ENCODE measurements around the gene SPOCK2. TPM values are rescaled to one million over a fixed set of nuclear protein-coding genes. Genes with fewer than 3 reads are reported as not detected.

The SPOCK2 gene
- total and polyA plus RNA-seq, 10 of the 15 experiments (the other 5 are each of a cell fraction or from before 2014, with no cell fraction given): 0.02 to 1.5 (median 0.58) TPM

DNA sequence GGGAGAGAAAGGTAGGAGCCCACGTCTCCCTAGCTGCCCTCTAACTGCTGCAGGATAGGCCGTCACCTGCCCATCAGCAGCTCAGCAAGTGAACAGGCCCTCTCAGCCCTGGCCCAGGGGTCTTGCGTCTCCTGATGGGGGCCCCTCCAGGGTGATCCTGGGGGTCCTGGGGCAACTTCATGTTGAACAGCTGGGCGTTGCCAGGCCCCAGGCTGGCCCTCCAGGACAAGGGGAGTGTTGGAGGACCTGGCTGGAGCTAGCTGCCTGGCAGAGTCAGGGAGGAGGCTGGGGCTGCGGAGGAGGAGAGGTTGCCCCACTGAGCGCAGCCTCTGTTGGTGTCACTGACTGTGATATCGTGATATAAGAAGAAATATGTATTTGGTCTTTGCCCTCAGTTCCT is 34.7 kb downstream of the SPOCK2 start:
- Histone ChIP-seq H3K4me1 (ENCODE audit: control insufficient read depth, insufficient read depth, low read length) (peaks cover 9% of the 10 kb centered on the region), H3K27ac (ENCODE audit: control insufficient read depth, insufficient read depth) (no peak overlapping the region), H3K27me3 (replicated peaks in 1 of 2; ENCODE audit: control insufficient read depth in 2 of 2, insufficient read depth in 2 of 2, low read length in 1 of 2) (no peaks in the 10 kb centered on the region), H3K36me3 (ENCODE audit: control insufficient read depth in 2 of 2, insufficient read depth in 2 of 2, low read length in 1 of 2) (no peaks in the 10 kb centered on the region), H3K4me3 (no peak overlapping the region), H2AFZ (ENCODE audit: control insufficient read depth, low read depth, low read length) (no peak overlapping the region), H3K9me3 (replicated peaks; ENCODE audit: control insufficient read depth, insufficient read depth, low read length) (peaks cover 7% of the 10 kb centered on the region), H3K79me2 (ENCODE audit: control insufficient read depth, insufficient read depth, low read length) (no peaks in the 10 kb centered on the region), H3K9ac (ENCODE audit: control insufficient read depth, insufficient read depth, low read length) (no peak overlapping the region), H4K20me1 (ENCODE audit: control insufficient read depth, insufficient read depth) (no peaks in the 10 kb centered on the region), H3K4me2 (ENCODE audit: control insufficient read depth, insufficient read depth) (no peak overlapping the region)
- intact Hi-C loops (cut with micrococcal nuclease; ENCODE audit: unreplicated experiment) (no loop called here), in situ Hi-C loops (cut with MboI) (loop anchor here (5.0 kb wide), 2 partner anchors 164 to 284 kb away; partner anchors contain the start of genes ANAPC16 and ASCC1)
- no TSS peak for BruUV-seq (replicated peaks)
- ATAC-seq (no peak), FAIRE-seq (no peak), DNase-seq (ENCODE audit: low read depth, low spot score) (no peak)
- POLR2A ChIA-PET: no interaction called here
- 77% methylated on average over 7 of the region's 7 CpGs for WGBS (ENCODE audit: insufficient coverage, insufficient replicate concordance, low lambda C conversion rate, missing lambda C conversion rate)
- RAD21 ChIA-PET (ENCODE audit: unreplicated experiment): interaction anchor here (0.7 to 2.0 kb wide), 6 partner anchors 8 to 282 kb away, joined by 3 to 5 read pairs (median 3); no protein-coding TSS in a partner anchor
- CTCF ChIA-PET: interaction anchor here (0.7 to 2.0 kb wide), 9 partner anchors 18 to 284 kb away, joined by 3 to 9 read pairs (median 4); no protein-coding TSS in a partner anchor
- SMC1A ChIA-PET (ENCODE audit: uncharacterized antibody, unreplicated experiment): interaction anchor here (0.8 to 9.2 kb wide), 10 partner anchors 16 to 199 kb away, joined by 3 to 107 read pairs (median 3); no protein-coding TSS in a partner anchor
- TF ChIP-seq POLR2AphosphoS5 (IDR thresholded peaks at IDR 0.05; ENCODE audit: low read length) (no peak), EP300 (IDR thresholded peaks at IDR 0.05; ENCODE audit: borderline replicate concordance in 1 of 2, control insufficient read depth in 1 of 2, low read depth in 2 of 2, low read length in 2 of 2) (no peak), BMI1 (IDR thresholded peaks at IDR 0.05; ENCODE audit: borderline replicate concordance) (no peak), ATF7 (IDR thresholded peaks at IDR 0.05; ENCODE audit: low read depth) (no peak), CHD4 (IDR thresholded peaks at IDR 0.05) (no peak), FOXM1 (IDR thresholded peaks at IDR 0.05; ENCODE audit: low read depth, low read length) (no peak)

DNA sequence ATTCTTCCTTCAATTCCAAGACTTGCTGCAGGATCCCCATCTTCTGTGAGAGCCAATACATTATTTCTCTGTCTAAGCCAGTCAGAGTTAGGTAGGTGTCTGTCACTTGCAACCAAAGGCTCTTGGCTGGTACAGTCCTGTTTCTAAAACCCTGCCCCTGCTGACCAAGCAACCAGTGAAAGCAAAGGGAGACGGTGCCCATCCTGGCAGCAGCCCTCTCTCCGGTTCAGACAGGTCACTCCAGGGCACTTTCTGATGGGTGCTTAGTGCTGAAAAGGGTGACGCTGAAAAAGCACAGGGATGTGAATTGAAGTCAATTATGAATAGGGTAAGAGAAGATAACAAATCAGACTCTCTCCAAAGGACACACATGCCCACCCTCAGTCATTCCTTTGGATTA is 37.5 kb downstream of the SPOCK2 start:
- ChIA-PET CTCF (interaction anchor here (0.8 to 11.4 kb wide), 13 partner anchors 8 to 285 kb away, joined by 3 to 214 read pairs (median 58); no protein-coding TSS in a partner anchor), POLR2A (interaction anchor here (1.0 to 1.4 kb wide), 2 partner anchors 166 to 281 kb away, joined by 3 to 4 read pairs; no protein-coding TSS in a partner anchor), RAD21 (ENCODE audit: unreplicated experiment) (interaction anchor here (1.0 to 7.0 kb wide), 5 partner anchors 11 to 286 kb away, joined by 3 to 127 read pairs (median 86); no protein-coding TSS in a partner anchor), SMC1A (ENCODE audit: uncharacterized antibody, unreplicated experiment) (interaction anchor here (0.8 to 9.2 kb wide), 10 partner anchors 9 to 289 kb away, joined by 3 to 107 read pairs (median 32); partner anchors contain the start of gene ASCC1)
- DNase-seq (ENCODE audit: low read depth, low spot score) (no peak), ATAC-seq (no peak), FAIRE-seq (no peak)
- TF ChIP-seq SREBF1 (IDR thresholded peaks at IDR 0.05; ENCODE audit: low read length) (no peak), NRF1 (conservative IDR thresholded peaks at IDR 0.05; ENCODE audit: low read depth, low read length) (no peak), HDAC2 (IDR thresholded peaks at IDR 0.05) (no peak)
- Histone ChIP-seq H3K9me3 (replicated peaks; ENCODE audit: control insufficient read depth, insufficient read depth, low read length) (peaks cover 7% of the 10 kb centered on the region), H3K36me3 (ENCODE audit: control insufficient read depth in 2 of 2, insufficient read depth in 2 of 2, low read length in 1 of 2) (no peaks in the 10 kb centered on the region), H3K9ac (ENCODE audit: control insufficient read depth, insufficient read depth, low read length) (no peak overlapping the region), H4K20me1 (ENCODE audit: control insufficient read depth, insufficient read depth) (no peaks in the 10 kb centered on the region), H3K4me2 (ENCODE audit: control insufficient read depth, insufficient read depth) (no peak overlapping the region), H3K79me2 (ENCODE audit: control insufficient read depth, insufficient read depth, low read length) (no peaks in the 10 kb centered on the region), H3K27ac (ENCODE audit: control insufficient read depth, insufficient read depth) (no peak overlapping the region), H2AFZ (ENCODE audit: control insufficient read depth, low read depth, low read length) (no peak overlapping the region), H3K27me3 (replicated peaks in 1 of 2; ENCODE audit: control insufficient read depth in 2 of 2, insufficient read depth in 2 of 2, low read length in 1 of 2) (no peaks in the 10 kb centered on the region), H3K4me1 (ENCODE audit: control insufficient read depth, insufficient read depth, low read length) (peaks cover 9% of the 10 kb centered on the region), H3K4me3 (no peak overlapping the region)
- intact Hi-C loops (cut with micrococcal nuclease; ENCODE audit: unreplicated experiment): no loop called here
- WGBS (ENCODE audit: insufficient coverage, insufficient replicate concordance, low lambda C conversion rate, missing lambda C conversion rate): 88% methylated on average over 3 of the region's 3 CpGs
- in situ Hi-C loops (cut with MboI): loop anchor here (5.0 kb wide), 2 partner anchors 166 to 286 kb away; partner anchors contain the start of genes ANAPC16 and ASCC1
- BruUV-seq (replicated peaks): no TSS peak

All from GM12878 (cell line).